Nephron progenitor cell (in vitro differentiated cells): ENCODE results near the gene WSCD2.

Source experiments
- DNase-seq: peaks from one replicate; pipeline ENCODE4 v3.0.0; 2021
- H3K27ac Mint-ChIP-seq: 2 replicates; pipeline ENCODE4 v1.8.0; 2021; ENCODE audit warnings: mild to moderate bottlenecking, moderate library complexity, mixed read lengths
- H3K27me3 Mint-ChIP-seq: 2 replicates; pipeline ENCODE4 v1.8.0; 2021; ENCODE audit warnings: mild to moderate bottlenecking, low read depth, mixed read lengths; ENCODE audit not compliant: poor library complexity
- H3K36me3 Mint-ChIP-seq: 2 replicates; pipeline ENCODE4 v1.8.0; 2021; ENCODE audit warnings: low read depth, mixed read lengths
- H3K4me1 Mint-ChIP-seq: 2 replicates; pipeline ENCODE4 v1.8.0; 2021; ENCODE audit warnings: mixed read lengths
- H3K4me3 Mint-ChIP-seq: 2 replicates; pipeline ENCODE4 v1.8.0; 2021; ENCODE audit warnings: mild to moderate bottlenecking, moderate library complexity, mixed read lengths
- H3K9me3 Mint-ChIP-seq: 2 replicates; pipeline ENCODE4 v1.8.0; 2021; ENCODE audit warnings: mild to moderate bottlenecking, moderate library complexity, mixed read lengths
- CTCF ChIP-seq: fragments of 200-600 bp; sonication (generic); IDR thresholded peaks from 2 replicates; pipeline ENCODE4 v1.5.0; 2021; ENCODE audit warnings: antibody characterized with exemption

WSCD2 gene

GRCh38 chr12:108131035-108131434 is 1.9 kb downstream of the WSCD2 start:
- no peak for TF ChIP-seq CTCF
- Mint-ChIP-seq H3K4me1 (peaks cover 36% of the 10 kb centered on the region), H3K27me3 (peaks cover 55% of the 10 kb centered on the region), H3K36me3 (no peaks in the 10 kb centered on the region), H3K9me3 (no peaks in the 10 kb centered on the region), H3K4me3 (no peak overlapping the region), H3K27ac (no peak overlapping the region)
- no peak for DNase-seq

DNA sequence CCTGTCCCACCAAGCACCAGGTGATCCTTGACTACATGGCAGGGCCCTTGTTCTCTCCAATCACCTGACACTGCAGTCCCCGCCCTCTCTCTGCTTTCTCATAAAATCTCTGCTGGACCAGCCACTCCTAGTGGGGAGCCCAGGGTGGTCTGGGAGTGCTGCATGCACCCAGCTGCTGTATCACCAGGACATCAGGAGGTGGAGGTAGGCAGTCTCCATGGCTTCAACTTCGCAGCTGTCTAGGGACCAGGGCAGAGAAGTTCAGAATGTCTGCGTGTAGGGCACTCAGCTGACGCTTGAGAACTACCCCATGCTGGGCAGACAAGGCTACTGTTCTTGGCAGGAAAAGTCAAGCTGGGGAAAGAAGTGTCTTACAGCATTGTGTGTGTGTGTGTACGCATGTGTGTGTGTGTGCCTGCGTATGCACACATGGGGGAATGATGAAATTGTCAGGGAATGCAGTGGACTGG is 2.6 kb downstream of the WSCD2 start:
- H3K27me3 Mint-ChIP-seq, result peaks cover 48% of the 10 kb centered on the region
- H3K9me3 Mint-ChIP-seq, result no peaks in the 10 kb centered on the region
- TF ChIP-seq CTCF, result no peak
- H3K27ac Mint-ChIP-seq, result no peak overlapping the region
- no peak for DNase-seq
- H3K36me3 Mint-ChIP-seq, result no peaks in the 10 kb centered on the region
- H3K4me3 Mint-ChIP-seq, result no peak overlapping the region
- peaks cover 36% of the 10 kb centered on the region for H3K4me1 Mint-ChIP-seq

DNA sequence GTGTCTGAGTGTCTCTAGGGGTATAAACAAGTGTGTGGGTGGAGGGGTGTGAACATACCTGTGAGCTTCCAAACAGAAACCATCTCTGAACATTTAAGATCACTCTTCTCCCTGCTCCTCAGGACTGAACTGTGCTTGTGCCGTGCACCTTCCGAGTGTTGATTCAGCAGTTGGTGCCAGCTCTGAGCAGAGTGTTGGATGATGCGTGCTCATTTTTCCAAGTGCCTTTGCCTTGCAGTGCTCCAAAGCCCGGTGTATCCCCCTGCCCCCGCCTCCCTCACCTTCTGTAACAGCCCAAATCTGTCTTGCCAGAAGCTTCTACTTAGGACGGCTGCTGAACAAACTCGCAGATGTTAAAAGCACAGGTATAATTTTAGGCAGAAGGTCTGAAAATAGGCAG is 4.4 kb downstream of the WSCD2 start:
- TF ChIP-seq CTCF, result no peak
- Mint-ChIP-seq H3K9me3 (no peaks in the 10 kb centered on the region), H3K4me3 (no peak overlapping the region), H3K27ac (no peak overlapping the region), H3K27me3 (peaks cover 40% of the 10 kb centered on the region), H3K4me1 (peaks cover 36% of the 10 kb centered on the region), H3K36me3 (no peaks in the 10 kb centered on the region)
- DNase-seq, result no peak

DNA sequence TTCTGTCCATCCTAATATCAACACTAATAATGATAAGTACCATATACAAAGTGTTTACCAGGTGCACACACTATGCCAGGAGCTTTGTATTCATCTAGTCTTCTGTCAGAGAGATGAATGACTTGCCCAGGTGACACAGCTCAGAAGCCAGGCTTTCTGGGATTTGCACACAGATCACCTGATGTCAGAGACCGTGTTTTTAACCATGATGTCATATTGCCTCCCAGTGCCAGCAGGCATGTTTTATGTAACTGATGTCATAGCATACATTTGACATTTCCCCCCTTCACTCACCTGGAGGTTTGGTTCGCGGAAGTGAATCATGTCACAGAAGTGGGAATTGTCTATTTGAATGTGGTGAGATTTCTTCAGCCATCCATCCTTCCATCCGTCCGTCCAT is 5.7 kb downstream of the WSCD2 start:
- H3K27me3 Mint-ChIP-seq, result peaks cover 36% of the 10 kb centered on the region
- DNase-seq, result no peak
- H3K4me3 Mint-ChIP-seq, result no peak overlapping the region
- no peaks in the 10 kb centered on the region for H3K9me3 Mint-ChIP-seq
- no peak overlapping the region for H3K27ac Mint-ChIP-seq
- H3K4me1 Mint-ChIP-seq, result peaks cover 36% of the 10 kb centered on the region
- H3K36me3 Mint-ChIP-seq, result no peaks in the 10 kb centered on the region
- TF ChIP-seq CTCF, result no peak

GRCh38 chr12:108135627-108136026 is 6.5 kb downstream of the WSCD2 start:
- DNase-seq, result no peak
- Mint-ChIP-seq H3K4me3 (no peak overlapping the region), H3K36me3 (no peaks in the 10 kb centered on the region), H3K27me3 (peaks cover 29% of the 10 kb centered on the region), H3K4me1 (peaks cover 28% of the 10 kb centered on the region), H3K27ac (no peak overlapping the region), H3K9me3 (no peaks in the 10 kb centered on the region)
- no peak for TF ChIP-seq CTCF

- Mint-ChIP-seq H3K27me3 (peaks cover 24% of the 10 kb centered on the region), H3K4me3 (no peak overlapping the region), H3K4me1 (peaks cover 26% of the 10 kb centered on the region), H3K36me3 (no peaks in the 10 kb centered on the region), H3K27ac (no peak overlapping the region), H3K9me3 (no peaks in the 10 kb centered on the region)
- no peak for DNase-seq
- no peak for TF ChIP-seq CTCF
Observed at GRCh38 chr12:108136697-108137096, 7.6 kb downstream of the WSCD2 start.
